ENCODE results near the gene CNTN4.

GRCh38 chr3:2098398-2099027 lies at the start of gene CNTN4:
- TF ChIP-seq CTCF (IDR thresholded peaks at IDR 0.05; ENCODE audit: borderline replicate concordance, extremely low read depth, low read length, poor library complexity, severe bottlenecking), result no peak
- TF ChIP-seq EZH2 (IDR thresholded peaks at IDR 0.05; ENCODE audit: borderline replicate concordance, low read depth, low read length, severe bottlenecking), result no peak

Data from DND-41 (cell line).